SK-MEL-5 (cell line): ENCODE measurements around the gene BNC2. TPM values are rescaled to one million over a fixed set of nuclear protein-coding genes. Genes with fewer than 3 reads are reported as not detected.

ENCODE experiments used
- DNase-seq: peaks from one replicate; pipeline ENCODE4 v3.0.0-alpha.2; 2016; ENCODE audit warnings: low read depth, low spot score
- in situ Hi-C: cut with HindIII; loops from 2 replicates; pipeline ENCODE4 v1.10.0; 2016; ENCODE audit warnings: low sequenced_read_pairs, high pct_unique_total_duplicates, low pct_unique_long_range_greater_than_20kb
- total RNA-seq: library from RNA; depleted of rRNA; stranded (reverse); fragments of >200 nt; shearing (Covaris generic); gene quantifications from 2 replicates; pipeline ENCODE4 v1.2.3, GENCODE V29; 2014

BNC2 gene
- total RNA-seq, 1 experiment from 2014 or later: 23.5 TPM

- DNase-seq: no peak
These were observed 75.4 kb downstream of the BNC2 start for GRCh38 chr9:16794871-16795639.

GRCh38 chr9:16794103-16794502 lies 76.4 kb downstream of the BNC2 start:
- no peak for DNase-seq
- in situ Hi-C loops: no loop called here

More at GRCh38 chr9:16794871-16795639, 75.4 kb downstream of the BNC2 start:
- in situ Hi-C loops: no loop called here

- no peak for DNase-seq
- in situ Hi-C loops: no loop called here
These were observed 82.7 kb downstream of the BNC2 start for GRCh38 chr9:16787724-16788123.

- in situ Hi-C loops: no loop called here
- DNase-seq: no peak
These were observed 86.5 kb downstream of the BNC2 start for GRCh38 chr9:16784002-16784401.

- DNase-seq: no peak
- in situ Hi-C loops: no loop called here
These were observed 88.0 kb downstream of the BNC2 start for GRCh38 chr9:16782490-16782889.

- in situ Hi-C loops: no loop called here
- DNase-seq: no peak
These were observed 95.1 kb downstream of the BNC2 start for GRCh38 chr9:16775330-16775729.

GRCh38 chr9:16773617-16774016 lies 96.9 kb downstream of the BNC2 start:
- DNase-seq: no peak
- in situ Hi-C loops: no loop called here

GRCh38 chr9:16773116-16773515 lies 97.4 kb downstream of the BNC2 start:
- DNase-seq: peak; percentile 85
- in situ Hi-C loops: no loop called here

GRCh38 chr9:16771356-16771755 lies 99.1 kb downstream of the BNC2 start:
- in situ Hi-C loops: no loop called here

GRCh38 chr9:16769291-16769690 lies 101.2 kb downstream of the BNC2 start:
- no peak for DNase-seq
- in situ Hi-C loops: no loop called here

More at GRCh38 chr9:16771356-16771755, 99.1 kb downstream of the BNC2 start:
- no peak for DNase-seq

GRCh38 chr9:16768816-16769215 lies 101.7 kb downstream of the BNC2 start:
- in situ Hi-C loops: no loop called here
- DNase-seq: no peak

- DNase-seq: no peak
- in situ Hi-C loops: no loop called here
These were observed 103.1 kb downstream of the BNC2 start for GRCh38 chr9:16767366-16767765.

- in situ Hi-C loops: no loop called here
These were observed 106.5 kb downstream of the BNC2 start for GRCh38 chr9:16763946-16764345.

GRCh38 chr9:16755467-16756160 lies 114.9 kb downstream of the BNC2 start:
- in situ Hi-C loops: no loop called here
- no peak for DNase-seq

More at GRCh38 chr9:16763946-16764345, 106.5 kb downstream of the BNC2 start:
- no peak for DNase-seq

- in situ Hi-C loops: no loop called here
- no peak for DNase-seq
These were observed 115.8 kb downstream of the BNC2 start for GRCh38 chr9:16754662-16755061.

GRCh38 chr9:16753256-16753655 lies 117.2 kb downstream of the BNC2 start:
- DNase-seq: no peak
- in situ Hi-C loops: no loop called here

- no peak for DNase-seq
- in situ Hi-C loops: no loop called here
These were observed 117.9 kb downstream of the BNC2 start for GRCh38 chr9:16752601-16753000.

GRCh38 chr9:16750553-16750952 lies 119.9 kb downstream of the BNC2 start:
- no peak for DNase-seq

GRCh38 chr9:16745359-16745758 lies 125.1 kb downstream of the BNC2 start:
- no peak for DNase-seq
- in situ Hi-C loops: no loop called here

More at GRCh38 chr9:16750553-16750952, 119.9 kb downstream of the BNC2 start:
- in situ Hi-C loops: no loop called here
